Neuronal stem cell (in vitro differentiated cells): ENCODE results near the gene IBA57.
A peak's percentile ranks its signal among the peaks of the same experiment; 100 is the strongest.

Experiments used
- DNase-seq: peaks from one replicate; pipeline ENCODE4 v3.0.0-alpha.2; 2013; ENCODE audit warnings: low spot score
- H2AFZ ChIP-seq: one replicate; pipeline ENCODE4 v1.6.1; 2013; ENCODE audit warnings: mild to moderate bottlenecking, low read length, inconsistent platforms
- H2AK5ac ChIP-seq: 2 replicates; pipeline ENCODE4 v1.6.1; 2013; ENCODE audit warnings: low read depth, mild to moderate bottlenecking, inconsistent platforms, low read length, moderate library complexity, mixed read lengths
- H2BK120ac ChIP-seq: 2 replicates; pipeline ENCODE4 v1.6.1; 2013; ENCODE audit warnings: low read depth, mild to moderate bottlenecking, inconsistent platforms, low read length, moderate library complexity, mixed read lengths
- H2BK12ac ChIP-seq: one replicate; pipeline ENCODE4 v1.6.1; 2013; ENCODE audit warnings: low read length, inconsistent platforms
- H2BK15ac ChIP-seq: 2 replicates; pipeline ENCODE4 v1.6.1; 2013; ENCODE audit warnings: mild to moderate bottlenecking, low read length, inconsistent platforms, mixed read lengths
- H2BK5ac ChIP-seq: one replicate; pipeline ENCODE4 v1.6.1; 2013; ENCODE audit warnings: inconsistent platforms, mild to moderate bottlenecking, low read length, moderate library complexity
- H3K14ac ChIP-seq: one replicate; pipeline ENCODE4 v1.6.1; 2013; ENCODE audit warnings: low read length, inconsistent platforms
- H3K18ac ChIP-seq: 2 replicates; pipeline ENCODE4 v1.6.1; 2013; ENCODE audit warnings: low read length, inconsistent platforms
- H3K23ac ChIP-seq: 2 replicates; pipeline ENCODE4 v1.6.1; 2013; ENCODE audit warnings: low read depth, mild to moderate bottlenecking, mixed read lengths, low read length, inconsistent platforms; ENCODE audit not compliant: poor library complexity
- H3K27ac ChIP-seq: replicated peaks from 3 replicates; pipeline ENCODE4 v1.5.1; 2013; ENCODE audit warnings: low read length, inconsistent platforms
- H3K27me3 ChIP-seq, 3 experiments: 2 replicates each; pipeline ENCODE4 v1.6.1; 2013; ENCODE audit warnings: low read length in 3 of 3, mild to moderate bottlenecking in 2 of 3, inconsistent platforms in 1 of 3, low read depth in 1 of 3, mixed read lengths in 1 of 3, moderate library complexity in 1 of 3; ENCODE audit not compliant: control insufficient read depth in 3 of 3, insufficient read depth in 3 of 3
- H3K36me3 ChIP-seq, 2 donors: replicated peaks in 1 of 2; 2 replicates each; pipeline ENCODE4 v1.6.1; 2013; ENCODE audit warnings: low read length in 2 of 2; ENCODE audit not compliant: control insufficient read depth in 2 of 2, insufficient read depth in 2 of 2
- H3K4ac ChIP-seq: 2 replicates; pipeline ENCODE4 v1.6.1; 2013; ENCODE audit warnings: inconsistent platforms, mild to moderate bottlenecking, low read length, moderate library complexity
- H3K4me1 ChIP-seq, 2 donors: 1 replicate in 1 of 2; 2 replicates in 1 of 2; pipeline ENCODE4 v1.6.1; 2013; ENCODE audit warnings: low read length in 2 of 2, low read depth in 1 of 2; ENCODE audit not compliant: control insufficient read depth in 2 of 2, insufficient read depth in 1 of 2
- H3K4me2 ChIP-seq: one replicate; pipeline ENCODE4 v1.6.1; 2013; ENCODE audit warnings: mild to moderate bottlenecking, low read length, inconsistent platforms; ENCODE audit not compliant: insufficient read depth, poor library complexity, severe bottlenecking
- H3K4me3 ChIP-seq, 2 donors: 2 replicates each; pipeline ENCODE4 v1.5.1; 2013; ENCODE audit warnings: low read length in 2 of 2, mild to moderate bottlenecking in 2 of 2, inconsistent platforms in 1 of 2, moderate library complexity in 1 of 2
- H3K79me1 ChIP-seq: one replicate; pipeline ENCODE4 v1.6.1; 2013; ENCODE audit warnings: low read depth, mild to moderate bottlenecking, inconsistent platforms, low read length, moderate library complexity
- H3K9ac ChIP-seq: one replicate; pipeline ENCODE4 v1.6.1; 2013; ENCODE audit warnings: mild to moderate bottlenecking, low read depth, low read length, inconsistent platforms; ENCODE audit not compliant: poor library complexity
- H3K9me3 ChIP-seq, 2 donors: replicated peaks in 1 of 2; 2 replicates each; pipeline versions ENCODE3 to v1.6.1; 2013; ENCODE audit warnings: low read length in 2 of 2, mild to moderate bottlenecking in 2 of 2, inconsistent platforms in 1 of 2, low read depth in 1 of 2, mixed read lengths in 1 of 2, moderate library complexity in 1 of 2; ENCODE audit not compliant: control insufficient read depth in 2 of 2, insufficient read depth in 1 of 2
- H4K8ac ChIP-seq: one replicate; pipeline ENCODE4 v1.6.1; 2013; ENCODE audit warnings: low read depth, mild to moderate bottlenecking, inconsistent platforms, low read length, moderate library complexity
- H4K91ac ChIP-seq: one replicate; pipeline ENCODE4 v1.6.1; 2013; ENCODE audit warnings: low read length, low read depth, mild to moderate bottlenecking, inconsistent platforms; ENCODE audit not compliant: poor library complexity
- WGBS, 2 donors: extraction: QIAGEN DNeasy Blood & Tissue Kit; methylation state at CpG; one replicate each; pipeline ENCODE4 v1.1.7; 2013; ENCODE audit warnings: missing lambda C conversion rate in 2 of 2, mixed read lengths in 1 of 2; ENCODE audit not compliant: insufficient read length in 2 of 2, insufficient replicate concordance in 1 of 2; ENCODE audit errors: extremely low coverage in 2 of 2; 5-methylcytosine and 5-hydroxymethylcytosine counted together

IBA57 gene

DNA sequence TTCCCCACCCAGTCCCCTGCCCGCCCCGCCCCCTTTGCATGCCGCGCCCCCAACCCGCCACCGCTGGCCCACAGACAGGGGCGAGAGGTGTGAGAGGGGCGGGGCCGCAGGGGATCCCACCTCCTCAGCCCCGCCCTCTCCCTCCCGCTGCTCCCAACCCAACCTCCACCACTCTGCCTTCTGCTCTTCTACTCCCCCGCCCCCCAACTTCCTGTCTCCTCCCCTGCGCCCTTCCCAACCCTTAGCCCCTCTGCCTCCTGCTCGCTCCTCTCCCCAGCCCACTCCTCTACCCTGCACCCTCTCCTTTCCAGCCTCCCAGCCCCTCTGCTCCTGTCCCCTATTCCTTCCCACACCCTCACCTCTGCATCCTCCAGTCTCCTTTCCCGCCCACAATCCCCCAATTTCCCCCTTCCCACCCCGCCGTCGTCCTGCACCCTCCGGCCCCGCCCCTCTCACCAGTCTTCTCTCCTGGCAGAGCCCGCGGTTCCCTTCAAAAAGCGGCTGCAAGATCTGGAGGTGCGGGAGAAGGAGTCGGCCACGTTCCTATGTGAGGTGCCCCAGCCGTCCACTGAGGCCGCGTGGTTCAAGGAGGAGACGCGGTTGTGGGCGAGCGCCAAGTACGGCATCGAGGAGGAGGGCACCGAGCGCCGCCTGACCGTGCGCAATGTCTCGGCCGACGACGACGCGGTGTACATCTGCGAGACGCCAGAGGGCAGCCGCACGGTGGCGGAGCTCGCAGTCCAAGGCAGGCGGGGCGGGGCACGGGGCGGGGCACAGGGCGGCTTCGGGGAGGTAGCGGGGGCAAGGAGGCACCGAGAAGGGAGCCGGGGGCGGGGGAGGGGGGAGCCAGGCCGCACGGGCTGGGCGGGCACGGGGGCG is 47.6 kb downstream of the IBA57 start:
- Histone ChIP-seq H3K9me3 (peaks cover 0 to 3% of the 10 kb centered on the region in 2 donors), H3K23ac (peak overlapping the region; percentile 99), H3K14ac (no peak overlapping the region), H2AFZ (peak overlapping the region; percentile 99), H2BK5ac (no peak overlapping the region), H2AK5ac (no peak overlapping the region), H2BK12ac (no peak overlapping the region), H2BK15ac (peak overlapping the region; percentile 96), H3K4ac (no peak overlapping the region), H4K8ac (peak overlapping the region; percentile 92), H3K27me3 (peaks cover 0 to 13% (median 7%) of the 10 kb centered on the region in 3 experiments), H3K36me3 (peaks cover 0 to 14% of the 10 kb centered on the region in 2 donors), H4K91ac (no peak overlapping the region), H3K27ac (peak overlapping the region; percentile 65), H3K4me2 (peak overlapping the region; percentile 87), H3K4me1 (peaks cover 4 to 15% of the 10 kb centered on the region in 2 donors), H3K79me1 (peaks cover 25% of the 10 kb centered on the region), H3K4me3 (peak overlapping the region; percentile 55 to 97), H3K9ac (peak overlapping the region; percentile 90), H3K18ac (peak overlapping the region; percentile 98), H2BK120ac (peak overlapping the region; percentile 81)
- peak; percentile 84 for DNase-seq
- no CpG with 5 or more reads among the region's 67 CpGs for WGBS, 2 donors

- Histone ChIP-seq H4K91ac (no peak overlapping the region), H3K14ac (peak overlapping the region; percentile 56), H3K27ac (no peak overlapping the region), H3K4me2 (peak overlapping the region; percentile 75), H3K4me1 (peaks cover 0 to 11% of the 10 kb centered on the region in 2 donors), H3K9ac (peak overlapping the region; percentile 90), H2AK5ac (peak overlapping the region; percentile 90), H3K4me3 (peak overlapping the region; percentile 4 to 81), H3K23ac (peak overlapping the region; percentile 98), H3K79me1 (peaks cover 25% of the 10 kb centered on the region), H3K4ac (peak overlapping the region; percentile 76), H3K18ac (peak overlapping the region; percentile 97), H2AFZ (peak overlapping the region; percentile 40), H2BK120ac (no peak overlapping the region), H3K36me3 (peaks cover 0 to 23% of the 10 kb centered on the region in 2 donors), H3K9me3 (peaks cover 0 to 3% of the 10 kb centered on the region in 2 donors), H2BK12ac (peak overlapping the region; percentile 84), H2BK5ac (no peak overlapping the region), H4K8ac (no peak overlapping the region), H3K27me3 (peaks cover 0 to 13% (median 7%) of the 10 kb centered on the region in 3 experiments), H2BK15ac (peak overlapping the region; percentile 17)
- no CpG with 5 or more reads among the region's 48 CpGs for WGBS, 2 donors
- no peak for DNase-seq
These were observed 48.6 kb downstream of the IBA57 start for GRCh38 chr1:228213917-228214808.

- peaks cover 0 to 32% of the 10 kb centered on the region in 2 donors for H3K36me3 ChIP-seq
- H3K27ac ChIP-seq: no peak overlapping the region
- peak overlapping the region; percentile 73 for H2BK12ac ChIP-seq
- no peak overlapping the region for H4K8ac ChIP-seq
- peaks cover 0 to 3% of the 10 kb centered on the region in 2 donors for H3K9me3 ChIP-seq
- H2AK5ac ChIP-seq: no peak overlapping the region
- no peak overlapping the region for H4K91ac ChIP-seq
- no peak for DNase-seq
- WGBS, 2 donors: no CpG with 5 or more reads among the region's 23 CpGs
- no peak overlapping the region for H2BK5ac ChIP-seq
- peak overlapping the region in 1 of 2 donors; percentile 44 for H3K4me3 ChIP-seq
- no peak overlapping the region for H3K14ac ChIP-seq
- H3K4me2 ChIP-seq: peak overlapping the region; percentile 11
- no peak overlapping the region for H3K9ac ChIP-seq
- H2BK120ac ChIP-seq: no peak overlapping the region
- peaks cover 0 to 13% (median 7%) of the 10 kb centered on the region in 3 experiments for H3K27me3 ChIP-seq
- peaks cover 27% of the 10 kb centered on the region for H3K79me1 ChIP-seq
- no peak overlapping the region for H2BK15ac ChIP-seq
- H3K4ac ChIP-seq: no peak overlapping the region
- peaks cover 0 to 9% of the 10 kb centered on the region in 2 donors for H3K4me1 ChIP-seq
- peak overlapping the region; percentile 98 for H3K23ac ChIP-seq
- no peak overlapping the region for H2AFZ ChIP-seq
- H3K18ac ChIP-seq: no peak overlapping the region
These were observed 49.5 kb downstream of the IBA57 start for GRCh38 chr1:228214921-228215662.
